Karpas-422 (cell line): ENCODE measurements around the gene SFI1. TPM values are rescaled to one million over a fixed set of nuclear protein-coding genes. Genes with fewer than 3 reads are reported as not detected.
"Not testable (repeated sequence)": the region's sequence is repeated elsewhere in the genome, so short reads cannot be mapped to it uniquely, and the experiment has no call there.

Experiments used
- DNase-seq: peaks from one replicate; pipeline ENCODE4 v3.0.0-alpha.2; 2015
- H2AFZ ChIP-seq: fragments of 200-600 bp; sonication (generic); 2 replicates; pipeline ENCODE4 v1.6.1; 2014; ENCODE audit warnings: antibody characterized with exemption, low read length, mixed read lengths
- H3K27ac ChIP-seq: fragments of 200-600 bp; sonication (generic); 2 replicates; pipeline ENCODE4 v1.5.1; 2014; ENCODE audit warnings: mild to moderate bottlenecking, low read length, moderate library complexity
- H3K27me3 ChIP-seq: fragments of 200-600 bp; sonication (generic); 2 replicates; pipeline ENCODE4 v1.6.1; 2014; ENCODE audit warnings: low read length, mixed read lengths
- H3K36me3 ChIP-seq: fragments of 200-600 bp; sonication (generic); 2 replicates; pipeline ENCODE4 v1.6.1; 2014; ENCODE audit warnings: low read length, mixed read lengths; ENCODE audit not compliant: insufficient read depth
- H3K4me1 ChIP-seq: fragments of 200-600 bp; sonication (generic); 2 replicates; pipeline ENCODE4 v1.6.1; 2014; ENCODE audit warnings: mild to moderate bottlenecking, low read length, mixed read lengths
- H3K4me2 ChIP-seq: fragments of 200-600 bp; sonication (generic); 2 replicates; pipeline ENCODE4 v1.6.1; 2014; ENCODE audit warnings: low read length, low read depth, mild to moderate bottlenecking; ENCODE audit not compliant: poor library complexity, severe bottlenecking
- H3K4me3 ChIP-seq: fragments of 200-600 bp; sonication (generic); 2 replicates; pipeline ENCODE4 v1.5.1; 2014; ENCODE audit warnings: mild to moderate bottlenecking, antibody characterized with exemption, low read length, mixed read lengths
- H3K79me2 ChIP-seq: fragments of 200-600 bp; sonication (generic); 2 replicates; pipeline ENCODE4 v1.6.1; 2014; ENCODE audit warnings: mild to moderate bottlenecking, low read length, mixed read lengths
- H3K9ac ChIP-seq: fragments of 200-600 bp; sonication (generic); 2 replicates; pipeline ENCODE4 v1.6.0; 2014; ENCODE audit warnings: low read length
- H3K9me2 ChIP-seq: fragments of 200-600 bp; sonication (generic), shearing (Covaris generic); replicated peaks from 2 replicates; pipeline ENCODE4 v1.6.0; 2014; ENCODE audit warnings: mild to moderate bottlenecking, low read length, moderate library complexity; ENCODE audit not compliant: insufficient read depth
- H3K9me3 ChIP-seq: fragments of 300-700, 200-600 bp; sonication (generic); 2 replicates; pipeline ENCODE4 v1.6.1; 2014; ENCODE audit warnings: low read length, mixed read lengths
- H4K20me1 ChIP-seq: fragments of 200-600 bp; sonication (generic); 2 replicates; pipeline ENCODE4 v1.6.1; 2014; ENCODE audit warnings: mild to moderate bottlenecking, antibody characterized with exemption, low read length, low read depth; ENCODE audit not compliant: insufficient read depth
- total RNA-seq: library from RNA; depleted of rRNA; stranded (reverse); fragments of >200 nt; shearing (Covaris generic); gene quantifications from 2 replicates; pipeline ENCODE4 v1.2.3, GENCODE V29; 2014; ENCODE audit warnings: low replicate concordance

The SFI1 gene
- total RNA-seq, 1 experiment from 2014 or later = 43.2 TPM

DNA sequence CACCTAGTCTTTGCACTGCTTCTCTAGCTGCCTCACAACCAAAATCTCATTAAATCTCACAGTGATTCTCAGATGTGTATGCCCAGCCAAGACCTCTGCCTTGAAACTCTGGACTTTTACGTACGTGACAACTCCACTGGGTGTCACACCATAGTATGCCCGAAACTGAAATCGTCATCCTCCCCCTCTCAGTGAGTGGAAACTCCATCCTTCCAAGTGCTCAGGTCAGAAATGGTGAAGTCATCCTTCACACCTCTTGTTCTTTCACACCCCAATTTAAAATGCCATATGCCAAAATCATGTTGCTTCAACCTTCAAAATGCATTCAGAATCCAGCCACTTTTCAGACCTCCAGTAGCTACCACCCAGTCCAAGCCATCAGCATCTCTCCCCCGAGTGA is 42.5 kb downstream of the SFI1 start:
- Histone ChIP-seq H2AFZ (no peak overlapping the region), H3K79me2 (peaks cover 24% of the 10 kb centered on the region), H3K4me2 (no peak overlapping the region), H3K4me1 (no peaks in the 10 kb centered on the region), H3K27ac (no peak overlapping the region), H3K27me3 (no peaks in the 10 kb centered on the region), H3K9me2 (no peaks in the 10 kb centered on the region), H3K9ac (no peak overlapping the region), H3K9me3 (no peaks in the 10 kb centered on the region), H4K20me1 (no peaks in the 10 kb centered on the region), H3K36me3 (peaks cover 10% of the 10 kb centered on the region), H3K4me3 (no peak overlapping the region)
- no peak for DNase-seq

DNA sequence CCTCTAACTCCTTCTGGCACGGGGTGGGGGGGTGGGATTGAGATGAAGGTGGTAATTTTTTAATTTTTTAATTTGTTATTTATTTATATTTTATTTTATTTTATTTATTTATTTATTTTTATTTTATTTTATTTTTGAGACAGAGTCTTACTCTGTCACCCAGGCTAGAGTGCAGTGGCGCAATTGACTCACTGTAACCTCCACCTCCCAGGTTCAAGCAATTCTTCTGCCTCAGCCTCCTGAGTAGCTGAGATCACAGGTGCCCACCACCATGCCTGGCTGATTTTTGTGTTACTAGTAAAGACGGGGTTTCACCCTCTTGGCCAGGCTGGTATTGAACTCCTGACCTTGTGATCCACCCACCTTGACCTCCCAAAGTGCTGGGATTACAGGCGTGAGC is 43.8 kb downstream of the SFI1 start:
- H4K20me1 ChIP-seq, H3K27ac ChIP-seq, H3K9ac ChIP-seq, H3K36me3 ChIP-seq, H3K27me3 ChIP-seq, H3K4me3 ChIP-seq, DNase-seq, H3K9me3 ChIP-seq, H3K4me2 ChIP-seq, H3K9me2 ChIP-seq, H3K4me1 ChIP-seq, H2AFZ ChIP-seq: not testable (repeated sequence)
- peaks cover 23% of the 10 kb centered on the region for H3K79me2 ChIP-seq

DNA sequence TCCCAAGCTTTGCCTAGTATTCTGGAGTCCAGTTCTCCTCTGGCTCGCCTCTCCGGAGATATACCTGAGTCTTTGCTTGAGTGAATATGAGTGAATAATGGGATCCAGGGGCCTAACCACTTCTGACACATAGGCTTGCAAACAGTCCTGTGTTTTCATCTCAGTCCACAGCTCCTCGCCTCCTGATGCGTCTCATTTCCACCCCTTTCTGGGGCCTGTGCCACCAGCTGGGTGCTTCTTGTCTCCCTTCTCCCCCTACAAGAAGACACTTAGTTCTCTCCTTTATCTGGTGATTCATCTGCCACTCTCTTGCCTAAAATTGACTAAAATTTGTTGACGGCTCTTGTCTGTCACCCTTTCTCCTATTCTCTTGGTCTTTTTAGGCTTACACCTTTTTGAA is 44.6 kb downstream of the SFI1 start:
- Histone ChIP-seq H3K4me3 (no peak overlapping the region), H3K9me2 (no peaks in the 10 kb centered on the region), H3K9me3 (no peaks in the 10 kb centered on the region), H3K27ac (no peak overlapping the region), H4K20me1 (no peaks in the 10 kb centered on the region), H2AFZ (no peak overlapping the region), H3K4me2 (no peak overlapping the region), H3K27me3 (no peaks in the 10 kb centered on the region), H3K79me2 (peaks cover 19% of the 10 kb centered on the region), H3K4me1 (no peaks in the 10 kb centered on the region), H3K9ac (no peak overlapping the region), H3K36me3 (peaks cover 6% of the 10 kb centered on the region; the same call in 1 of the 2 replicates)
- no peak for DNase-seq

DNA sequence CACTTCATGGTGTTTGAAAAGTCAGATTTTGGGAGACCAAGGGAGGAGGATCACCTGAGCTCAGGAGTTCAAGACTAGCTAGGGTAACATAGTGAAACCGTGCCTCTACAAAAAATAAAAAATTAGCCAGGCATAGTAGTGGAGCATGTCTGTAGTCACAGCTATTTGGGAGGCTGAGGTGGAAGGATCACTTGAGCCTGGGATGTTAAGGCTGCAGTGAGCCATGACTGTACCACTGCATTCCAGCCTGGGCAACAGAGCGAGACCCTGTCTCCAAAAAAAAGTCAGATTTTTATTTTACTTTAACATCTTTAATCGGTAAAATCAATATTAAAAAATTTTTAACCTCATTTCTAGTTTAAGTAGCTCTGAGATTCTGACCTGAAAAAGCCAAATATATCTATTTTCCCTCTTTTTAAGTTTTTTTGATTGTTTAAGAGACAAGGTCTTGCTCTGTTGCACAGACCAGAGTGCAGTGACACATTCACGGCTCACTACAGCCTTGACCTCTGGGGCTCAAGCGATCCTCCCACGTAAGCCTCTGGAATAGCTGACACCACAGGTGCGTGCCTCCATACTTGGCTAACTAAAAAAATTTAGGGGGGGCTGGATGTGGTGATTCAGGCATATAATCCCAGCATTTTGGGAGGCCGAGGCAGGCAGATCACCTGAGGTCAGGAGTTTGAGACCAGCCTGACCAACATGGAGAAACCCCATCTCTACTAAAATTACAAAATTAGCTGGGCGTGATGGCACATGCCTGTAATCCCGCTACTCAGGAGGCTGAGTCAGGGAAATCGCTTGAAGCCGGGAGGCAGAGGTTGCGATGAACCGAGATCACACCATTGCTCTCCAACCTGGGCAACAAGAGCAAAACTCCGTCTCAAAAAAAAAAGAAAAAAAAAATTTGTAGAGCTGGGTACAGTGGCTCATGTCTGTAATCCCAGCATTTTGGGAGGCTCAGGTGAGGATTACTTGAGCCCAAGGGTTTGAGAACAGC is 48.4 kb downstream of the SFI1 start:
- Histone ChIP-seq H3K36me3 (peaks cover 9% of the 10 kb centered on the region; the same call in 1 of the 2 replicates), H3K27ac (no peak overlapping the region), H3K27me3 (no peaks in the 10 kb centered on the region), H3K4me1 (no peaks in the 10 kb centered on the region), H3K79me2 (peaks cover 11% of the 10 kb centered on the region), H3K9ac (no peak overlapping the region), H2AFZ (no peak overlapping the region), H3K4me3 (no peak overlapping the region), H4K20me1 (no peaks in the 10 kb centered on the region), H3K9me3 (no peaks in the 10 kb centered on the region), H3K4me2 (no peak overlapping the region), H3K9me2 (no peaks in the 10 kb centered on the region)
- DNase-seq = no peak

DNA sequence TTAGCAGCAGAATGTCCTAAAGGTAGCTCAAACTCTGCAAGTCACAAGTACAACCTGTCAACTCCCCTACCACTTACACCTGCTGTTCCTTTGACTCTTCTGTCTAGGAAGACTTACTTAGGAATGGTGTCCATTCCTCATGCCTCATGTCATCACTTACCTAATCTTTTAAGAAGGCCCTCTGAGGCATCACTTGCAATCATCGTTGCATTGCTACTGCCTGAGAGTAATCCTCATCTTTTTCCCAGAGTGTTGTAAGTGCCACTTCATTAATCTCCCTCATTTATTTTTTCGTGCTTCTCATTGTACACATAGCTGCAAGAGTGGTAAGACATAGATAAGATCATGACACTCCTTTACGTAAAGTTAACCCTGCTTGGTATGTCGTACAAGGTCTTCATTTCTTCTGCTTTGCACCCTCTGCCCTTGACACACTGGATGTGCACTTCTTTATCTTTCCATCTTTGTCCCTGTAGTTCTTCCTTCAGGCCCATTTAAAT is 54.6 kb downstream of the SFI1 start:
- H3K79me2 ChIP-seq = peaks cover 18% of the 10 kb centered on the region
- no peaks in the 10 kb centered on the region for H3K9me2 ChIP-seq
- H4K20me1 ChIP-seq = no peaks in the 10 kb centered on the region
- no peak overlapping the region for H3K9ac ChIP-seq
- no peaks in the 10 kb centered on the region for H3K9me3 ChIP-seq
- peaks cover 25% of the 10 kb centered on the region; the same call in 1 of the 2 replicates for H3K36me3 ChIP-seq
- no peak overlapping the region for H3K27ac ChIP-seq
- DNase-seq = no peak
- no peak overlapping the region for H3K4me3 ChIP-seq
- H2AFZ ChIP-seq = no peak overlapping the region
- H3K4me2 ChIP-seq = no peak overlapping the region
- no peaks in the 10 kb centered on the region for H3K27me3 ChIP-seq
- H3K4me1 ChIP-seq = peaks cover 43% of the 10 kb centered on the region

DNA sequence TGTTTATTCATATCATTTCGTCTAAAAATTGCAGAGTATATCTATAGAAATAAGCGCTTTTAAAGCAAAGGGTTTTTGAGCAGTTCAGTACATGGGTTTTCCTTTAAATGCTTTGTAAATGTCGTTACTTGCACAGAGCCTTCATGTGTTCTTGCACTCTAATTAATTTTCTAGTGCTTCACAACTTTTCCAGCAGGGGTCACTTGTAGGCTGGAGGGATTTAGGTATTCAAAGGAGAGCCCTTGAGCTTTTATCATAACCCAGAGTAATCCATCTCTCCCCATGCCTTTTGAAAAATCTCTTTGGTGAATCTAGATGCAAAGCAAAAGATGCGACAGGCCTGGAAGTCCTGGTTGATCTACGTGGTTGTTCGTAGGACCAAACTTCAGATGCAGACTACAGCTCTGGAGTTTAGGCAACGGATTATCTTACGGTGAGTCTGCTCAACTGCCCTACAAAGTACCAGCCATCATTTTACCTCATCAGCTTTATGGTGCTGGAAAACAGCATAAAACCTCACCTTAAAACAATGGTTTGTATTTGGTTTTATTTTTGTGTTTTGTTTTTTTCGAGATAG is 60.4 kb downstream of the SFI1 start:
- no peaks in the 10 kb centered on the region for H3K9me2 ChIP-seq
- H4K20me1 ChIP-seq = no peaks in the 10 kb centered on the region
- H3K9ac ChIP-seq = no peak overlapping the region
- peaks cover 24% of the 10 kb centered on the region for H3K79me2 ChIP-seq
- no peaks in the 10 kb centered on the region for H3K9me3 ChIP-seq
- no peak overlapping the region for H2AFZ ChIP-seq
- peaks cover 17% of the 10 kb centered on the region; the same call in 1 of the 2 replicates for H3K36me3 ChIP-seq
- H3K27ac ChIP-seq = 0 out of 2 replicates have a peak overlapping the region, but pooled peaks have one; percentile 14
- H3K4me2 ChIP-seq = no peak overlapping the region
- peaks cover 47% of the 10 kb centered on the region for H3K4me1 ChIP-seq
- H3K27me3 ChIP-seq = no peaks in the 10 kb centered on the region
- peak; percentile 75 for DNase-seq
- H3K4me3 ChIP-seq = no peak overlapping the region

DNA sequence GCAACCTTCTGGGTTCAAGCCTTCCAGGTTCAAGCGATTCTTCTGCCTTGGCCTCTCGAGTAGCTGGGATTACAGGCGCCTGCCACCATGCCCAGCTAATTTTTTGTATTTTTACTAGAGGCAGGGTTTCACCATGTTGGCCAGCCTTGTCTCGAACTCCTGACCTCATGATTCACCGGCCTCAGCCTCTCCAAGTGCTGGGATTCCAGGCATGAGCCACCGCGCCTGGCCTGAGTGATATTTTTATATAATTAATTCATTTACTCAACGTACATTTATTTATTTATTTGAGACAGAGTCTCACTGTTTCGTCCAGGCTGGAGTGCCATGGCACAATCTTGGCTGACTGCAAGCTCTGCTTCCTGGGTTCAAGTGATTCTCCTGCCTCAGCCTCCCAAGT is 62.2 kb downstream of the SFI1 start:
- H3K4me3 ChIP-seq, H3K9me3 ChIP-seq, H4K20me1 ChIP-seq, DNase-seq, H2AFZ ChIP-seq, H3K27ac ChIP-seq, H3K4me2 ChIP-seq, H3K9me2 ChIP-seq, H3K9ac ChIP-seq, H3K27me3 ChIP-seq: not testable (repeated sequence)
- H3K4me1 ChIP-seq = peaks cover 29% of the 10 kb centered on the region
- peaks cover 27% of the 10 kb centered on the region for H3K36me3 ChIP-seq
- peaks cover 22% of the 10 kb centered on the region for H3K79me2 ChIP-seq

DNA sequence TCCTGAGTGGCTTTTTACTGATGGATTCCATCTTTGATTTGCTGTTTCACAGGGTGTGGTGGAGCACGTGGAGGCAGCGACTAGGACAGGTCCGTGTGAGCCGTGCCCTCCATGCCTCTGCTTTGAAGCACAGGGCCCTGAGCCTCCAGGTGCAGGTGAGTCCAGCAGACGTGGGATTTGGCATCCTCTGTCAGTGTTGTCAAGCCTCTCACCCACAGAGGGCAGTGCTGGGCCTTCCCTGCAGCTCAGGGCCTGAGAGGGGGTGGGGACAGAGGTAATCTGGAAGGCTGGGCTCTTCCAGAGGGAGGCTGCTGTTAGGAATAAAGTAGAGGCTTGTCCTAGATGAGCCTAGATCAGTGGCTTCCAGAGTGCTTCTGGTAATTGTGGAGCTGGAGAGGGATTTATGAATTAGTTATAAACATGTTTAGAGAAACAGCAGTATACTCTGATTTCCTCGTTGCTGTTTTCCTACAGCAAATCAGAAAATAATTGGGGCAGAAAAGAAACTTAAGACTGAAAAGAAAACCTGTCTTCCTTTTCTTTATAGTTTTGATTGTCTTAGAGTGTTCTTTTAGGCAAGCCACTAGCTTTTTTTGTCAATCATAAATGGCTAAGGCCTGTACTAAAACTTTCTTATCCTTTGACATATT is 65.0 kb downstream of the SFI1 start:
- DNase-seq = peak; percentile 78
- H2AFZ ChIP-seq = no peak overlapping the region
- H3K27me3 ChIP-seq = no peaks in the 10 kb centered on the region
- H3K4me2 ChIP-seq = no peak overlapping the region
- peaks cover 27% of the 10 kb centered on the region for H3K36me3 ChIP-seq
- peaks cover 9% of the 10 kb centered on the region for H3K79me2 ChIP-seq
- no peak overlapping the region for H3K27ac ChIP-seq
- H3K9ac ChIP-seq = no peak overlapping the region
- no peaks in the 10 kb centered on the region for H4K20me1 ChIP-seq
- no peaks in the 10 kb centered on the region for H3K9me2 ChIP-seq
- 0 out of 2 replicates have a peak, but pooled peaks cover 3% of the 10 kb centered on the region for H3K4me1 ChIP-seq
- no peaks in the 10 kb centered on the region for H3K9me3 ChIP-seq
- H3K4me3 ChIP-seq = no peak overlapping the region
